ENCODE measurements around the gene MPHOSPH10.

GRCh38 chr2:71125506-71126294, 4.7 kb upstream of the MPHOSPH10 start:
- TF ChIP-seq CTCF (conservative IDR thresholded peaks at IDR 0.05) (no peak), EZH2 (IDR thresholded peaks at IDR 0.05; ENCODE audit: low read depth) (no peak)

All from PC-9 (cell line).